GM18511 (cell line): ENCODE measurements around the gene UHRF2.

Experiments used
- ATAC-seq: cut with Tn5 transposase; IDR thresholded peaks from one replicate; pipeline ENCODE4 v1.9.1; 2021; ENCODE audit warnings: mild to moderate bottlenecking, moderate library complexity; ENCODE audit not compliant: unreplicated experiment

The UHRF2 gene

DNA sequence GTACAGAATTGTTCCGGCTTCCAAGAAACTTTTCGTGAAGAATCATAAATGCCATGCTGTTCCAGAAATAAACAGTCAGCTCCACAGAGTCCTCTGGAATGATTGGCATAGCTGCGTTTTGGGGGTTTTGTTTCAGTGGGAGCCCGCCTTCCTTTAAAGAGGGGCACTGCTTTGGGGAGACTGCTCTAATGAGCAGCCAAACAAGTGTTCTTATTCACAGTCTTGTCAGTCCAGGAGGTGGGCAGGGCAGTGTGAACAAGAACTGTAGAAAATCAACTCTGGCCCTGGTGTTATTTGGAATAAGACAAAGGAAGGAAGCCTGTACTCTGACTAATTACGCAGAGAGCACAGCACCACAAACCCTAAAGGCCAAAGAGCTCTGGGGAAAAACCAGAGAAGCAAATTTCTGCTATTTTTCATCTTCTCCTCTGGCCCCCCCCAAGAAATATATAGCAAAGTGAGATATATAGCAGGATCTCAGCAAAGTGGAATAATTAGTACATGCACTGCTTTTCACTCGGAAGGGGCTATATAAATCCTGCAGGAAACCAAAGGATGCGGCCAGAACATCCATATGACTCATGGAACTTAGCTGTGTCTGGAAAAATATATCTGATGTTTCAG lies 139.6 kb downstream of the UHRF2 start:
- no peak for ATAC-seq

DNA sequence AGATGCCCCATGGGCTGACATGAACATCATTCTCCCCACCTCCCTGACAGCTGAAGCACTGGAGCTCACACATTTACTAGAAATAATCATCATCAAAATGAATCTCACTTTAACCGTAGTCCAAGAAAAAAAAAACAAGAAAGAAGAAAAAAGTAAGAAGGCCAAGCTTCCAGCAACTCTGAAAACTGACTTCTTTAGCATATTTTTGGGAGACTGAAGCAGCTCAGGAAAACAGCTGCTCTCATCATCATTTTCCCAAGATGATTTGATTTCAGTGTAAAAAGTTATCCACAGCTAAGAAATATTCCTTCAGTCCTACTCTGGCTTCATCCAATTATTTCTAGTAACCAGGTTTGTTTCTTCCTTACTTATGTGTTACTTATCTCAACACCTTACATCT lies 140.9 kb downstream of the UHRF2 start:
- ATAC-seq, result no peak
